ENCODE data around the gene L3MBTL4. TPM values are rescaled to one million over a fixed set of nuclear protein-coding genes. Genes with fewer than 3 reads are reported as not detected.

Gene L3MBTL4
- total and polyA plus RNA-seq, 10 donors = 1.1 to 21.0 (median 12.7) TPM

- intact Hi-C loops (cut with DNase I; ENCODE audit: low total_unique reads) = no loop called here
- TF ChIP-seq POLR2A (IDR thresholded peaks at IDR 0.05) (no peak), CTCF (IDR thresholded peaks at IDR 0.05 in 8 of 11, conservative IDR thresholded peaks at IDR 0.05 in 3 of 11) (no peak), POLR2AphosphoS5 (IDR thresholded peaks at IDR 0.05) (no peak)
- Histone ChIP-seq H3K27me3 (replicated peaks in 1 of 7) (no peaks in the 10 kb centered on the region), H3K9me3 (peaks cover 0 to 88% (median 73%) of the 10 kb centered on the region in 8 donors), H3K4me1 (no peaks in the 10 kb centered on the region), H3K27ac (no peak overlapping the region), H3K36me3 (no peaks in the 10 kb centered on the region), H3K4me3 (no peak overlapping the region)
- DNase-seq = no peak
Measured at GRCh38 chr18:6341303-6341702, 73.4 kb downstream of the L3MBTL4 start.

GRCh38 chr18:6340121-6340520, 74.6 kb downstream of the L3MBTL4 start:
- TF ChIP-seq CTCF (IDR thresholded peaks at IDR 0.05 in 8 of 11, conservative IDR thresholded peaks at IDR 0.05 in 3 of 11) (no peak), POLR2A (IDR thresholded peaks at IDR 0.05) (no peak), POLR2AphosphoS5 (IDR thresholded peaks at IDR 0.05) (no peak)
- H3K36me3 ChIP-seq = no peaks in the 10 kb centered on the region
- intact Hi-C loops (cut with DNase I; ENCODE audit: low total_unique reads) = no loop called here
- peaks cover 0 to 82% (median 71%) of the 10 kb centered on the region in 8 donors for H3K9me3 ChIP-seq
- no peaks in the 10 kb centered on the region for H3K4me1 ChIP-seq
- WGBS, 5 donors = 78 to 86% (median 85%) methylated on average over 1 of the region's 1 CpG
- H3K27me3 ChIP-seq (replicated peaks in 1 of 7) = no peaks in the 10 kb centered on the region
- DNase-seq = no peak
- no peak overlapping the region for H3K4me3 ChIP-seq
- H3K27ac ChIP-seq = no peak overlapping the region

GRCh38 chr18:6336239-6336638, 78.5 kb downstream of the L3MBTL4 start:
- Histone ChIP-seq H3K27me3 (replicated peaks in 1 of 7) (no peaks in the 10 kb centered on the region), H3K4me3 (no peak overlapping the region), H3K4me1 (no peaks in the 10 kb centered on the region), H3K36me3 (no peaks in the 10 kb centered on the region), H3K9me3 (peaks cover 0 to 51% (median 33%) of the 10 kb centered on the region in 8 donors), H3K27ac (no peak overlapping the region)
- no peak for TF ChIP-seq POLR2AphosphoS5 (IDR thresholded peaks at IDR 0.05)
- TF ChIP-seq CTCF (IDR thresholded peaks at IDR 0.05 in 8 of 11, conservative IDR thresholded peaks at IDR 0.05 in 3 of 11) = no peak
- no peak for TF ChIP-seq POLR2A (IDR thresholded peaks at IDR 0.05)
- no peak for DNase-seq
- intact Hi-C loops (cut with DNase I; ENCODE audit: low total_unique reads) = no loop called here
- WGBS, 5 donors = 79 to 89% (median 84%) methylated on average over 4 of the region's 4 CpGs

GRCh38 chr18:6333981-6334380, 80.7 kb downstream of the L3MBTL4 start:
- Histone ChIP-seq H3K27me3 (replicated peaks in 1 of 7) (no peaks in the 10 kb centered on the region), H3K9me3 (peaks cover 0 to 45% (median 18%) of the 10 kb centered on the region in 8 donors), H3K27ac (no peak overlapping the region), H3K4me3 (no peak overlapping the region), H3K36me3 (no peaks in the 10 kb centered on the region), H3K4me1 (no peaks in the 10 kb centered on the region)
- TF ChIP-seq POLR2AphosphoS5 (IDR thresholded peaks at IDR 0.05) (no peak), CTCF (IDR thresholded peaks at IDR 0.05 in 8 of 11, conservative IDR thresholded peaks at IDR 0.05 in 3 of 11) (no peak)
- intact Hi-C loops (cut with DNase I; ENCODE audit: low total_unique reads) = no loop called here
- no peak for DNase-seq
- WGBS, 5 donors = 74 to 92% (median 78%) methylated on average over 4 of the region's 4 CpGs

Data from spleen (tissue), 11 donors.